ENCODE data around the gene CPSF4L. TPM values are rescaled to one million over a fixed set of nuclear protein-coding genes. Genes with fewer than 3 reads are reported as not detected.

The CPSF4L gene
- total RNA-seq, 1 experiment from 2014 or later: not detected

DNA sequence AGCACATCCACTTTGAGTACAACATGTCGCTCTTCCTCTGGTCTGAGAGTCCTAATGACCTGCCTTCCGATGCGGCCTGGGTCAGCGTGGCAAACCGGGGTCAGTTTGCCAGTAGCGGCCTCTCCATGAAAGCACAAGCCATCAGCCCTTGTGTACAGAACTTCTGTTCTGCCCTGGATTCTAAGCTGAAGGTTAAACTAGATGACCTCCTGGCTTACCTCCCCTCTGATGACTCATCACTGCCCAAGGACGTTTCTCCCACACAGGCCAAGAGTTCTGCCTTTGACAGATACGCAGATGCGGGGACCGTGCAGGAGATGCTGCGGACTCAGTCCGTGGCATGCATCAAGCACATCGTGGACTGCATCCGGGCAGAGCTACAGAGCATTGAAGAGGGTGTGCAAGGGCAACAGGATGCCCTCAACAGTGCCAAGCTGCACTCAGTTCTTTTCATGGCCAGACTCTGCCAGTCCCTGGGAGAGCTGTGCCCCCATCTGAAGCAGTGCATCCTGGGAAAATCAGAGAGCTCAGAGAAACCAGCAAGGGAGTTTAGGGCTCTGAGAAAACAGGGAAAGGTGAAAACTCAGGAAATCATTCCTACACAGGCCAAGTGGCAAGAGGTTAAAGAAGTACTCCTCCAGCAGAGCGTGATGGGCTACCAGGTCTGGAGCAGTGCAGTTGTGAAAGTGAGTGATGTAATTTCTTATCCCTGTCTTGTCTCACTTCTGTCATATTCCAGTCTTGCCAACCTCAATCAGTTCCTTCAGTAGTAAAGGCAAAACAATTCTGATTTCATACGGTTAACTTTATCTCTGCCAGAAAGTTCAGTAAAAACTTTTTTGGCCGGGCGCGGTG, 60.2 kb downstream of the CPSF4L start:
- BruUV-seq (replicated peaks): no TSS peak
- ChIA-PET POLR2A (ENCODE audit: low non-redundant PET) (no interaction called here), CTCF (no interaction called here)
- H3K9me3 ChIP-seq (ENCODE audit: low read depth, low read length, poor library complexity, severe bottlenecking): no peaks in the 10 kb centered on the region
- intact Hi-C loops (cut with micrococcal nuclease; ENCODE audit: unreplicated experiment): no loop called here
- peaks cover 94% of the 10 kb centered on the region for H3K36me3 ChIP-seq (ENCODE audit: insufficient read depth, low read length, poor library complexity, severe bottlenecking)
- H3K27ac ChIP-seq (ENCODE audit: low read depth, low read length, poor library complexity, severe bottlenecking): no peak overlapping the region
- DNase-seq (ENCODE audit: low spot score): no peak
- TF ChIP-seq EZH2 (IDR thresholded peaks at IDR 0.05; ENCODE audit: borderline replicate concordance, low read depth, low read length, poor library complexity, severe bottlenecking) (no peak), CTCF (conservative IDR thresholded peaks at IDR 0.05; ENCODE audit: low read depth, low read length) (no peak)
- peaks cover 9% of the 10 kb centered on the region for H3K4me1 ChIP-seq (ENCODE audit: insufficient read depth, low read length, poor library complexity, severe bottlenecking)
- H3K27me3 ChIP-seq (replicated peaks; ENCODE audit: insufficient read depth, low read depth, low read length, poor library complexity): no peaks in the 10 kb centered on the region
- no peak overlapping the region for H3K4me3 ChIP-seq (ENCODE audit: low read depth, low read length, poor library complexity, severe bottlenecking)

GRCh38 chr17:73200476-73200875, 61.2 kb downstream of the CPSF4L start:
- DNase-seq (ENCODE audit: low spot score): no peak
- Histone ChIP-seq H3K4me1 (ENCODE audit: insufficient read depth, low read length, poor library complexity, severe bottlenecking) (peaks cover 9% of the 10 kb centered on the region), H3K4me3 (ENCODE audit: low read depth, low read length, poor library complexity, severe bottlenecking) (no peak overlapping the region), H3K36me3 (ENCODE audit: insufficient read depth, low read length, poor library complexity, severe bottlenecking) (peaks cover 84% of the 10 kb centered on the region), H3K27me3 (replicated peaks; ENCODE audit: insufficient read depth, low read depth, low read length, poor library complexity) (no peaks in the 10 kb centered on the region), H3K27ac (ENCODE audit: low read depth, low read length, poor library complexity, severe bottlenecking) (no peak overlapping the region), H3K9me3 (ENCODE audit: low read depth, low read length, poor library complexity, severe bottlenecking) (no peaks in the 10 kb centered on the region)
- BruUV-seq (replicated peaks): no TSS peak
- POLR2A ChIA-PET (ENCODE audit: low non-redundant PET): no interaction called here
- CTCF ChIA-PET: no interaction called here
- intact Hi-C loops (cut with micrococcal nuclease; ENCODE audit: unreplicated experiment): no loop called here
- TF ChIP-seq CTCF (conservative IDR thresholded peaks at IDR 0.05; ENCODE audit: low read depth, low read length) (no peak), EZH2 (IDR thresholded peaks at IDR 0.05; ENCODE audit: borderline replicate concordance, low read depth, low read length, poor library complexity, severe bottlenecking) (no peak)

DNA sequence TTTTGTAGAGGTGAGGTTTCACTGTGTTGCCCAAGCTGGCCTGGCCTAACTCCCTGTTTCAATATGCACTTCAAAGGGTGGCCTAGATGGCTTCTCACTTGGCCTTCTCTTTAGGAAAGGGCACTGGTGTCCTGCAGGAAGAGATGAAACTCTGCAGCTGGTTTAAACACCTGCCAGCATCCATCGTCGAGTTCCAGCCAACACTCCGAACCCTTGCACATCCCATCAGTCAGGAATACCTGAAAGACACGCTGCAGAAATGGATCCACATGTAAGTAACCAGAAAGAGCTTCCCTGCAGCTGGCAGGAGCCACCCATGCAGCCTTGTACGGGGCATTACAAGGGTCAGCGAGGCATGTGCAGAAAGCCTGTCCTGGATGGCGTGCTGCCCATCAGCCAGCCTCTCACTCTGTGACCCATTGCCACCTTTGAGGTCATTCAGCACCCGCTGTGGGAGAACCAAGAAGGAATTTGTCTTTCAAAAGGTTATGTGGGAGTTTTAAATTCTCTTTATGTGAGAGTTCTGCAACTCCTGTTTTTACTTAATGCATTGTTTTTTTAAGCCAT, 61.8 kb downstream of the CPSF4L start:
- no peak for TF ChIP-seq CTCF (conservative IDR thresholded peaks at IDR 0.05; ENCODE audit: low read depth, low read length)
- no peak for TF ChIP-seq EZH2 (IDR thresholded peaks at IDR 0.05; ENCODE audit: borderline replicate concordance, low read depth, low read length, poor library complexity, severe bottlenecking)
- no peaks in the 10 kb centered on the region for H3K9me3 ChIP-seq (ENCODE audit: low read depth, low read length, poor library complexity, severe bottlenecking)
- no TSS peak for BruUV-seq (replicated peaks)
- no peak overlapping the region for H3K4me3 ChIP-seq (ENCODE audit: low read depth, low read length, poor library complexity, severe bottlenecking)
- intact Hi-C loops (cut with micrococcal nuclease; ENCODE audit: unreplicated experiment): no loop called here
- H3K4me1 ChIP-seq (ENCODE audit: insufficient read depth, low read length, poor library complexity, severe bottlenecking): peaks cover 9% of the 10 kb centered on the region
- no peak for DNase-seq (ENCODE audit: low spot score)
- no peak overlapping the region for H3K27ac ChIP-seq (ENCODE audit: low read depth, low read length, poor library complexity, severe bottlenecking)
- peaks cover 79% of the 10 kb centered on the region for H3K36me3 ChIP-seq (ENCODE audit: insufficient read depth, low read length, poor library complexity, severe bottlenecking)
- ChIA-PET POLR2A (ENCODE audit: low non-redundant PET) (no interaction called here), CTCF (no interaction called here)
- no peaks in the 10 kb centered on the region for H3K27me3 ChIP-seq (replicated peaks; ENCODE audit: insufficient read depth, low read depth, low read length, poor library complexity)

Measured in A673 (cell line).